ENCODE data around the gene TUBB4B. TPM values are rescaled to one million over a fixed set of nuclear protein-coding genes. Genes with fewer than 3 reads are reported as not detected.

The TUBB4B gene
- polyA plus RNA-seq, 2 donors: 415 to 578 TPM

DNA sequence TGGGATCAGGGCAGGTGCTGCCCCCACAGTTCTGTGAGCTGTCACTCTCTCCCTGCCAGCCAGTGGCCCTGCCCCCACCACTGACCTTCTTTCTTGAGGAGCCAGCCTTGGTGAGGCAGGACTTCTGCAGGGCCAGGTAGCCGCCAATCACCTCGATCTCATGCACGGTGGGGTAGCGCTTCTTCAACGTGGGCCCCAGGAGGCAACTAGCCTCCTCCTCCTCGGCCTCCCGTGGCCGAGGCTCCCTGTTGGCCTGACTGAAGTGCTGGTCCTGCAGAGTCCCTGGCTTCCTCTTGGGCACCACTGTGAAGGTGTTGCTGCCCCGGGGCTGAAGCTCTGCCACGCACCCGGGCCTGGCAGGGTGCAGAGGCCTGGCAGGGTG is 42.2 kb upstream of the TUBB4B start:
- Histone ChIP-seq H3K4me3 (ENCODE audit: low read depth in 1 of 2, low read length in 2 of 2) (peak overlapping the region; percentile 45 to 75), H3K27me3 (ENCODE audit: control insufficient read depth in 1 of 2, insufficient read depth in 2 of 2, low read length in 2 of 2) (no peaks in the 10 kb centered on the region), H3K27ac (ENCODE audit: low read depth in 2 of 2, low read length in 1 of 2) (peak overlapping the region; percentile 55 to 63), H3K9me3 (ENCODE audit: control insufficient read depth in 2 of 2, insufficient read depth in 1 of 2, low read depth in 1 of 2, low read length in 1 of 2) (no peaks in the 10 kb centered on the region), H3K4me1 (ENCODE audit: control insufficient read depth in 2 of 2, insufficient read depth in 2 of 2, low read length in 1 of 2) (peaks cover 29 to 51% of the 10 kb centered on the region in 2 donors), H3K36me3 (ENCODE audit: control insufficient read depth in 2 of 2, insufficient read depth in 2 of 2, low read length in 1 of 2) (no peaks in the 10 kb centered on the region)
- 65 to 72% methylated on average over 11 of the region's 11 CpGs for WGBS, 2 donors

DNA sequence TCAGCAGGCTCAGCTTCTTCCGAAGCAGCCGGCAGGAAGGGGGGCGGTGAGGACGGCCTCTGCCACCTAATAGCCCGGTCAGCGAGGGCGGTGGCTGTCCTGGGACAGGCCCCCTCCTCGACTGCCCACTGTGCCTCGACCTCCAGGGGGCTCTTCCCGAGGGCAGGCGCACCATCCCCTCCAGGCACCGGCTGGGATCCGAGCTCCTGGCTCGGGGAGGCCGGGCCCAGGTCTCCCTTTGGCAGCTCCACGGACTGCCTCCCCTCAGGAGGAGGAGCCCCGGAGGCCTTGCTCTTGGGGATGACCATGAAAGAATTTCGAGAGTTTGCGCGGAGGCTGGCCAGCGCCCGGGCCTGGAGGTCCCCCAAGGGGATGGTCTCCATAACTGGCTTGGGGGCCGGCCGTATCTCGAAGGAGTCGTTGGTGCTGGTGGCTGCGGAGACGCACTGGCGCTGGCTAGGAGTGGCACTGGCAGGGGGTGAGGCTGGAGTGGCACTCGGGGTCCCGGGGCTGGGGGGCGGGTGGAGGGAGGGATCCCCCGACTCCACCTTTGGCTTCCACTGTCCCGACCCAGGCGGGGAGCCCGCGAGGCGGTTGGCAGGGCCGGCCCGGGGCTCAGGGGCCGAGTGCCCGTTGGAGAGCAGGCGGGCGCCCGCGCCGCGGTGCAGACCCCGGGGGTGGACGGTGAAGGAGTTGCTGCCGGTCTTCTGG is 41.5 kb upstream of the TUBB4B start:
- peaks cover 29 to 51% of the 10 kb centered on the region in 2 donors for H3K4me1 ChIP-seq (ENCODE audit: control insufficient read depth in 2 of 2, insufficient read depth in 2 of 2, low read length in 1 of 2)
- peak overlapping the region; percentile 45 to 75 for H3K4me3 ChIP-seq (ENCODE audit: low read depth in 1 of 2, low read length in 2 of 2)
- 11 to 14% methylated on average over 42 to 51 of the region's 51 CpGs for WGBS, 2 donors
- H3K27ac ChIP-seq (ENCODE audit: low read depth in 2 of 2, low read length in 1 of 2): peak overlapping the region; percentile 63 to 90
- no peaks in the 10 kb centered on the region for H3K27me3 ChIP-seq (ENCODE audit: control insufficient read depth in 1 of 2, insufficient read depth in 2 of 2, low read length in 2 of 2)
- no peaks in the 10 kb centered on the region for H3K9me3 ChIP-seq (ENCODE audit: control insufficient read depth in 2 of 2, insufficient read depth in 1 of 2, low read depth in 1 of 2, low read length in 1 of 2)
- no peaks in the 10 kb centered on the region for H3K36me3 ChIP-seq (ENCODE audit: control insufficient read depth in 2 of 2, insufficient read depth in 2 of 2, low read length in 1 of 2)

DNA sequence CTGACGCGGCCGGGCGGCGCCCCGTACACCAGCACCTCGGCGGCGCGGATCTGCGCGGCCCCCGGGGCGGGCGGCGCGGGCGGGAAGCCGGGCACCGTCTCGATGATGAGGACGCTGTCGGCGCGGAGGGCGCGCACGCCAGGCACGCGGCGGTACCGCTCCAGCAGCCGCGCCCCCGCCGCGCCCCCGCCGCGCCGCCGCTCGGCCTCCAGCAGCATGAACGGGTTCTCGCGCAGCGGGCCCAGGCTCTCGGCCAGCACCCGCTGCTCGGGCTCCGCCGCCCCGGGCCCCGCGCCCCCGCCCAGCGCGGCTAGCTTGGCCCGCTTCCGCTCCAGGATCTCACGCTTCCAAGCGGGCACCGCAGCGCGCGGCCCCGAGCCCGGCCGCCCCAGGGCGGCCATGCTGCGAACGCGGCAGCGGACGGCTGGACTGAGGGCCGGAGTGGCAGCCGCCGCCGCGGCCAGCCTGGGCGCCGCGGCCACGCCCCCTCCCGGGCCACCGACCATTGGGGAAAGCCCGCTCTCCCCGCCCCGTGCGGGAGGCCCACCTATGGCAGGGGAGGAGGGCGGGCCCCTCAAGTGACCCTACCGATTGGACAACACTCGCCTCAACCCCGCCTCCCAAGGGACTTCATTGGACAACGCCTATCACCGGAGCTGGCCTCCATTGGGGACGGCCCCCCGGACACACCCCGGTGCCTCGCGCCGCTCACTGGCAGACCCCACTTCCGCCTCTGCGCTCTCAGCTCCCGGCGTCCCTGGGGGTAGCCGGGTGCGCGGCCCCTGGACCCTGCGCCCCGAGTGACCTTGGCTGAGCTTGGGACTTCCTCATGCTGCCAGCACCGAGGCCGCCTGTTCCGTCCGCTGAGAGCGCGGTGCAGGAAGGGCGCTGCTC is 40.5 kb upstream of the TUBB4B start, which contains the start of gene TPRN:
Gene TPRN (minus strand): TSS at position 431 of the 894 bp plus-strand sequence. CDS start 30 bp downstream, at position 401.
- H3K9me3 ChIP-seq (ENCODE audit: control insufficient read depth in 2 of 2, insufficient read depth in 1 of 2, low read depth in 1 of 2, low read length in 1 of 2): no peaks in the 10 kb centered on the region
- H3K4me1 ChIP-seq (ENCODE audit: control insufficient read depth in 2 of 2, insufficient read depth in 2 of 2, low read length in 1 of 2): peaks cover 28 to 47% of the 10 kb centered on the region in 2 donors
- 1% methylated on average over 95 to 118 of the region's 118 CpGs for WGBS, 2 donors
- H3K27me3 ChIP-seq (ENCODE audit: control insufficient read depth in 1 of 2, insufficient read depth in 2 of 2, low read length in 2 of 2): no peaks in the 10 kb centered on the region
- H3K36me3 ChIP-seq (ENCODE audit: control insufficient read depth in 2 of 2, insufficient read depth in 2 of 2, low read length in 1 of 2): no peaks in the 10 kb centered on the region
- peak within 1 kb of the TSS; percentile 75 to 79 for H3K4me3 ChIP-seq (ENCODE audit: low read depth in 1 of 2, low read length in 2 of 2)
- peak within 1 kb of the TSS; percentile 90 to 93 for H3K27ac ChIP-seq (ENCODE audit: low read depth in 2 of 2, low read length in 1 of 2)

DNA sequence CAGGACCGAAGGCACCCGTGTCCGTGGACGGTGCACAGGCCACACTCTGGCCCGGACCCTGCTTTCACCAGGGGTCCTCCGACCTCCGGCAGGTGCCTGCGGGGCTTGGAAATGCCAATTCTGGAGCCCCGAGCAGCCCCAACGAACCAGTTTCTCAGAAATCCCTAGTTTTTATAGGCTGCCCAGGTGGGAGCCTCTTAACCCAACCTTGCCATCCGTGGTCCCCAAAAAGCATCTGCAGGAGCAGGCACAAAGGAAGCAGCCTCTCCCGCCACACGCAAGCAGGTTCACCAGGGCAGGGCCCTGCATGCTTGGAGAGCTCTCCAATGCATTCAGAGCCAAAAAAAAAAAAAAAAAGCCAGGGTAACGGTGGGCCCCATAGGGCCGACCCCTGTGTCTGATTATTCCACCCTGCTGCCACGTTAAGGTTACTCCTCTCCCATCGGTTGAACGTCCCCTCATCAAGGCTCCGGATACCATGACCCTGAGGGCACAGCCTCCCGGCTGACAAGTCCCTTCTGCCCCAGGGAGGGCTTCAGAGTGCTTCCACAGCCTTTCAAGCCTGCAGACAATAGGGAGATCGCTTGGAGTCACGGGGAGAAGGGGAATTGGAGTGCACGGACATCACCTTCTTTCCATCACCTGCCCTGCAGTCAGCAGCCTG is 39.8 kb upstream of the TUBB4B start:
- Histone ChIP-seq H3K4me3 (ENCODE audit: low read depth in 1 of 2, low read length in 2 of 2) (peak overlapping the region; percentile 75 to 79), H3K27me3 (ENCODE audit: control insufficient read depth in 1 of 2, insufficient read depth in 2 of 2, low read length in 2 of 2) (no peaks in the 10 kb centered on the region), H3K36me3 (ENCODE audit: control insufficient read depth in 2 of 2, insufficient read depth in 2 of 2, low read length in 1 of 2) (no peaks in the 10 kb centered on the region), H3K27ac (ENCODE audit: low read depth in 2 of 2, low read length in 1 of 2) (peak overlapping the region; percentile 83 to 88), H3K4me1 (ENCODE audit: control insufficient read depth in 2 of 2, insufficient read depth in 2 of 2, low read length in 1 of 2) (peaks cover 28 to 46% of the 10 kb centered on the region in 2 donors), H3K9me3 (ENCODE audit: control insufficient read depth in 2 of 2, insufficient read depth in 1 of 2, low read depth in 1 of 2, low read length in 1 of 2) (no peaks in the 10 kb centered on the region)
- 14% methylated on average over 23 of the region's 23 CpGs for WGBS, 2 donors

DNA sequence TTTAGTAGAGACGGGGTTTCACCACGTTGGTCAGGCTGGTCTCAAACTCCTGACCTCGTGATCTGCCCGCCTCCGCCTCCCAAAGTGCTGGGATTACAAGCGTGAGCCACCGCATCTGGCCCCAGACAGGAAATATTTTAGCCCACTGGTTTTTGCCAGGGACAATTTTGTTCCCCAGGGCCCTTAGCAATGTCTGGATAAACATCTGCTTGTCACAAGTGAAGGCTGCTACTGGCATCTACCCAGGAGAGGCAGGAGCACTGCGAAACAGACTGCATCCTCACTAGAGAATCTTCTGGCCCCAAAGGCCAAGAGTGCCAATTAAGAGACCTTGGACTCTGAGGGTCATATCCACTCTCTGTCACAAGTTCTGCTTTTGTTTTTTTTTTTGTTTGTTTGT is 38.1 kb upstream of the TUBB4B start:
- peaks cover 23 to 42% of the 10 kb centered on the region in 2 donors for H3K4me1 ChIP-seq (ENCODE audit: control insufficient read depth in 2 of 2, insufficient read depth in 2 of 2, low read length in 1 of 2)
- no peaks in the 10 kb centered on the region for H3K9me3 ChIP-seq (ENCODE audit: control insufficient read depth in 2 of 2, insufficient read depth in 1 of 2, low read depth in 1 of 2, low read length in 1 of 2)
- no peaks in the 10 kb centered on the region for H3K36me3 ChIP-seq (ENCODE audit: control insufficient read depth in 2 of 2, insufficient read depth in 2 of 2, low read length in 1 of 2)
- no peak overlapping the region for H3K4me3 ChIP-seq (ENCODE audit: low read depth in 1 of 2, low read length in 2 of 2)
- H3K27me3 ChIP-seq (ENCODE audit: control insufficient read depth in 1 of 2, insufficient read depth in 2 of 2, low read length in 2 of 2): no peaks in the 10 kb centered on the region
- WGBS, 2 donors: 75 to 77% methylated on average over 8 of the region's 8 CpGs
- H3K27ac ChIP-seq (ENCODE audit: low read depth in 2 of 2, low read length in 1 of 2): no peak overlapping the region

DNA sequence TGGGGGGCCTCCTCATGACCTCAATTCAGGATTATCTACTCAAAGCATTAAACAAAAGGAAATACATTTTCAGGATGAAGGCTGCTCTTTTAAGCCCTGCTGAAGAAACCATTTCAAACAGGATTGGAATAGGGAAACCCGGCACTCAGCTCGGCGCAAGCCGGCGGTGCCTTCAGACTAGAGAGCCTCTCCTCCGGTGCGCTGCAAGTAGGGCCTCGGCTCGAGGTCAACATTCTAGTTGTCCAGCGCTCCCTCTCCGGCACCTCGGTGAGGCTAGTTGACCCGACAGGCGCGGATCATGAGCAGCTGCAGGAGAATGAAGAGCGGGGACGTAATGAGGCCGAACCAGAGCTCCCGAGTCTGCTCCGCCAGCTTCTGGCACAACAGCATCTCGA is 36.4 kb upstream of the TUBB4B start:
- Histone ChIP-seq H3K4me3 (ENCODE audit: low read depth in 1 of 2, low read length in 2 of 2) (peak overlapping the region; percentile 81 to 95), H3K27ac (ENCODE audit: low read depth in 2 of 2, low read length in 1 of 2) (peak overlapping the region; percentile 80 to 91), H3K9me3 (ENCODE audit: control insufficient read depth in 2 of 2, insufficient read depth in 1 of 2, low read depth in 1 of 2, low read length in 1 of 2) (no peaks in the 10 kb centered on the region), H3K36me3 (ENCODE audit: control insufficient read depth in 2 of 2, insufficient read depth in 2 of 2, low read length in 1 of 2) (peaks cover 0 to 4% of the 10 kb centered on the region in 2 donors), H3K27me3 (ENCODE audit: control insufficient read depth in 1 of 2, insufficient read depth in 2 of 2, low read length in 2 of 2) (no peaks in the 10 kb centered on the region), H3K4me1 (ENCODE audit: control insufficient read depth in 2 of 2, insufficient read depth in 2 of 2, low read length in 1 of 2) (peaks cover 6 to 27% of the 10 kb centered on the region in 2 donors)
- WGBS, 2 donors: 10 to 15% methylated on average over 21 of the region's 21 CpGs

DNA sequence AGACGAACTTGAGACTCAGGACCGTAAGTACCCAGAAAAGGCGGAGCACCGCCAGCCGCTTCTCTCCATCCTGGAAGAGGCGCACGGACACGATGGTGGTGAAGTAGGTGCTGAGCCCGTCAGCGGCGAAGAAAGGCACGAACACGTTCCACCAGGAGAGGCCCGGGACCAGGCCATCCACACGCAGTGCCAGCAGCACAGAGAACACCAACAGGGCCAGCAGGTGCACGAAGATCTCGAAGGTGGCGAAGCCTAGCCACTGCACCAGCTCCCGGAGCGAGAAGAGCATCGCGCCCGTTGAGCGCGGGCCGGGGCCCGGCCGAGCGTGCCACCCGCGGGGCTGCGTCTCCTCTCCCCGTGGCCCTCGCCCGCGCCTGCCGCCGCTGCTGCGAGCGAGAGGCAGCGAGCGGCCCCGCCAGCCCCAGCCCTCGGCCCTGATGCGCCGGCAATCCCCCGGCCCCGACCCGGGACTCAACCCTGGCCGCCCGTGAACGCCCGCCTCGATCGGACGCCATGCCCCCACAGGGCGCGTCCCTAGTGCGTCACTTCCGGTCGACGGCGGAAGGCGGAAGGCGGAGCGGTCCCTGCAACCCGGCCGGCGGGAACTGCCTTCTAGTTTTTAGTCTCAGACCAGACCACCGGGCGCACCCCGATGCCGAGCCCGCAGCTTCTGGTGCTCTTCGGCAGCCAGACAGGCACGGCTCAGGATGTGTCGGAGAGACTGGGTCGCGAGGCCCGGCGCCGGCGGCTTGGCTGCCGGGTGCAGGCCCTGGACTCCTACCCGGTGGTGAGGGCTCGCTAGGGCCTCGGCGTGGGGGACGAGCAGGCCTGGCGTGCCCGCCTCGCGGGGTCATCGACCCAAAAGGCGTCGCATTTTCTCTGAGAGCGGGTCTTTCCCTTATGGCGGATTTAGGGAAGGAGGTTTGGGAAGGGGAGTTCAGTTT is 35.7 kb upstream of the TUBB4B start, which contains the start of the genes NDOR1 and TMEM203:
Gene NDOR1 (plus strand): TSS at position 575 of the 944 bp plus-strand sequence. CDS start 78 bp downstream, at position 653.
Gene TMEM203 (minus strand): TSS at position 523 of the 944 bp plus-strand sequence. CDS start 234 bp downstream, at position 289.
- Histone ChIP-seq H3K27me3 (ENCODE audit: control insufficient read depth in 1 of 2, insufficient read depth in 2 of 2, low read length in 2 of 2) (no peaks in the 10 kb centered on the region), H3K36me3 (ENCODE audit: control insufficient read depth in 2 of 2, insufficient read depth in 2 of 2, low read length in 1 of 2) (peaks cover 0 to 4% of the 10 kb centered on the region in 2 donors), H3K27ac (ENCODE audit: low read depth in 2 of 2, low read length in 1 of 2) (peak within 1 kb of the TSS; percentile 80 to 91), H3K4me3 (ENCODE audit: low read depth in 1 of 2, low read length in 2 of 2) (peak within 1 kb of the TSS; percentile 81 to 95), H3K9me3 (ENCODE audit: control insufficient read depth in 2 of 2, insufficient read depth in 1 of 2, low read depth in 1 of 2, low read length in 1 of 2) (no peaks in the 10 kb centered on the region), H3K4me1 (ENCODE audit: control insufficient read depth in 2 of 2, insufficient read depth in 2 of 2, low read length in 1 of 2) (peaks cover 6 to 27% of the 10 kb centered on the region in 2 donors)
- 0 to 1% methylated on average over 67 to 98 of the region's 98 CpGs for WGBS, 2 donors

DNA sequence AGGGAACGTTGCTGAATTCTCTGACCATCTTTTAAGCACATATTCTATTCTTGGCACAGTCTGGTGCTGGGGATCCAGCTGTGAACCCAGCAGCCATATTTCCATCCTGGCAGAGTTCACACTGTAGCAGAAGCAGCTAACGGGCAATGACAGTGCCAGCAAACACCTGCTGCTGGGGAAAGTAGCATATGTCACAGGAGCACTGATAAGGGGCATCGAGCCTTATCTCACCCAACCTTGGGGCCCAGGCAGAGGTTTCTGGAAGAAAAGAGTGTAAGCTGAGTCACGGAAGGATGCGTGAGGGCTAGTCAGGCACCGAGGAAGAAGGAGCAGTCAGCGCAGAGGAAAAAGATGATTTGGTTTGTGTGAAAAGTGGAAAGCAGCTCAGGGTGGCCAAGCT is 34.5 kb upstream of the TUBB4B start:
- H3K9me3 ChIP-seq (ENCODE audit: control insufficient read depth in 2 of 2, insufficient read depth in 1 of 2, low read depth in 1 of 2, low read length in 1 of 2): no peaks in the 10 kb centered on the region
- no peaks in the 10 kb centered on the region for H3K27me3 ChIP-seq (ENCODE audit: control insufficient read depth in 1 of 2, insufficient read depth in 2 of 2, low read length in 2 of 2)
- H3K4me3 ChIP-seq (ENCODE audit: low read depth in 1 of 2, low read length in 2 of 2): peak overlapping the region in 1 of 2 donors; percentile 81
- H3K27ac ChIP-seq (ENCODE audit: low read depth in 2 of 2, low read length in 1 of 2): no peak overlapping the region
- whole genome bisulfite sequencing, 2 donors: 66 to 76% methylated on average over 7 of the region's 7 CpGs
- peaks cover 0 to 4% of the 10 kb centered on the region in 2 donors for H3K36me3 ChIP-seq (ENCODE audit: control insufficient read depth in 2 of 2, insufficient read depth in 2 of 2, low read length in 1 of 2)
- peaks cover 6 to 24% of the 10 kb centered on the region in 2 donors for H3K4me1 ChIP-seq (ENCODE audit: control insufficient read depth in 2 of 2, insufficient read depth in 2 of 2, low read length in 1 of 2)
